HG03378 (cell line): ENCODE data around the gene IL18.
"Not testable (repeated sequence)": the region's sequence is repeated elsewhere in the genome, so short reads cannot be mapped to it uniquely, and the experiment has no call there.

ENCODE experiments used
- ATAC-seq: cut with Tn5 transposase; IDR thresholded peaks from one replicate; pipeline ENCODE4 v1.9.1; 2021; ENCODE audit warnings: mild to moderate bottlenecking, moderate library complexity; ENCODE audit not compliant: unreplicated experiment

The IL18 gene

GRCh38 chr11:112172362-112172994 lies 8.6 kb upstream of the IL18 start:
- ATAC-seq = peak; percentile 84

- no peak for ATAC-seq
Observed at GRCh38 chr11:112167145-112167544, 3.3 kb upstream of the IL18 start, which contains the start of gene TEX12. TEX12 (plus strand) TSS chr11:112167372; CDS start chr11:112169269, 1,897 bp downstream.

- no peak for ATAC-seq
Observed at GRCh38 chr11:112166562-112166961, 2.7 kb upstream of the IL18 start.

GRCh38 chr11:112165049-112165448 lies 1.2 kb upstream of the IL18 start:
- ATAC-seq = no peak

- ATAC-seq = no peak
Observed at GRCh38 chr11:112162761-112163546, 940 bp downstream of the IL18 start.

- ATAC-seq = not testable (repeated sequence)
Observed at GRCh38 chr11:112162200-112162599, 1.7 kb downstream of the IL18 start.

- no peak for ATAC-seq
Observed at GRCh38 chr11:112161012-112161411, 2.9 kb downstream of the IL18 start.

- ATAC-seq = no peak
Observed at GRCh38 chr11:112160091-112160848, 3.6 kb downstream of the IL18 start.

GRCh38 chr11:112159098-112160065 lies 4.5 kb downstream of the IL18 start:
- no peak for ATAC-seq

GRCh38 chr11:112156956-112157766 lies 6.7 kb downstream of the IL18 start:
- no peak for ATAC-seq

GRCh38 chr11:112156153-112156955 lies 7.5 kb downstream of the IL18 start:
- no peak for ATAC-seq

- ATAC-seq = no peak
Observed at GRCh38 chr11:112150517-112150916, 13.4 kb downstream of the IL18 start.

- no peak for ATAC-seq
Observed at GRCh38 chr11:112143597-112143996, 20.3 kb downstream of the IL18 start.

GRCh38 chr11:112134473-112134872 lies 29.4 kb downstream of the IL18 start:
- no peak for ATAC-seq

GRCh38 chr11:112132737-112133136 lies 31.2 kb downstream of the IL18 start:
- no peak for ATAC-seq

GRCh38 chr11:112129656-112130055 lies 34.2 kb downstream of the IL18 start:
- no peak for ATAC-seq

- ATAC-seq = no peak
Observed at GRCh38 chr11:112128483-112129121, 35.3 kb downstream of the IL18 start.

GRCh38 chr11:112127056-112127455 lies 36.8 kb downstream of the IL18 start:
- ATAC-seq = no peak
